ENCODE results near the gene SPEN.

DNA sequence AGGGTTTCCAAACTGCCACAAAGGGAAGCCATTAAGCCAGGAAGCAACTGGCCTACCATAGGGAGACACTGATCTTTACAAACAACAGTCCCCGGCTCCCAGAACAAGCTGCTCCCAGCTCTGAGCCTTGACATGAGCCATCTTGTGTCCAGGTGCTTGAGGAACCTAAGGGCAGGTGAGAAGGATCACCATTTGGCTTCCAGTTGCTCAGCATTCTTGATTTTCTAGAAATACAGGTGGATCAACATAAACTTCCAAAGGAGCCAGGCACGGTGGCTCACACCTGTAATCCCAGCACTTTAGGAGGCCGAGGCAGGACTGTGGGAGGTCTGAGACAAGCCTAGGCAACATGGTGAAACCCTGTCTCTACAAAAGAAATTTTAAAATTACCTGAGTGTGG, 106.8 kb downstream of the SPEN start:
- no peak for TF ChIP-seq POLR2AphosphoS5 (IDR thresholded peaks at IDR 0.05; ENCODE audit: low read depth, low read length)
- no peak for TF ChIP-seq SIN3A (IDR thresholded peaks at IDR 0.05; ENCODE audit: borderline replicate concordance, insufficient read depth, low read length)

Data from PFSK-1 (cell line).